ENCODE results near the gene RNF13.

The RNF13 gene

DNA sequence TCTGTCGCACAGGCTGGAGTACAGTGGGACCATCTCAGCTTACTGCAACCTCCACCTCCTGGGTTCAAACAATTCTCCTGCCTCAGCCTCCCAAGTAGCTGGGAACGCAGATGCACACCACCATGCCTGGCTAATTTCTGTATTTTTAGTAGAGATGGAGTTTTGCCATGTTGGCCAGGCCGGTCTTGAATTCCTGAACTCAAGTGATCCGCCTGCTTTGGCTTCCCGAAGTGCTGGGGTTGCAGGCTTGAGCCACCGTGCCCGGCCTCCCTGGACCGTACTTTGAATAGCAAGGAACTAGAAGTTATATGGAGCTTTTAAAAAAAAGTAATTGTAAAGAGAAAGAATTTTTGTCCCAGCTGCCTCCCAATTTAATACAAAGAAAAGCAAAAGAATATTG is 12.3 kb upstream of the RNF13 start:
- no peak for ATAC-seq

DNA sequence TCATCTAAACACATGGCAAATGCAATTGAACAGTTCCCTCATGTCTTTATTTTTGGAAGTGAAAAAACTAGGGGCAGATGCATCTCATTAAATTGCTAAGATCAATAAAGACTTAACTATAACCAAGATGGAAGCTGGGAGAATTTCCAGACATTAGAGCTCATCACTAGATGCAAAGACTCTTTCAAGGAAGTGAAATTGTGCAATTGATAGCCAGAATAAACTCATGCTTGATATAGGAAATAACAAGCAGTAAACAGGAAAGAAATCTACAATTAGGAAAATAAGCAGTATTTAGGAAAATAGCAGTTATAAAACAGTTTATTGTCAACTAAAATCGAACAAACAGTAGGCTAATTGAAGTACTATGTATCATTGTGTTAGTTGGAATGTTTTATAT is 11.8 kb upstream of the RNF13 start:
- no peak for ATAC-seq
- TF ChIP-seq PPARA (CRISPR knock-in tag; IDR thresholded peaks at IDR 0.05; ENCODE audit: borderline replicate concordance) (no peak), ZFP3 (CRISPR knock-in tag; IDR thresholded peaks at IDR 0.05) (no peak), OSR1 (CRISPR knock-in tag; IDR thresholded peaks at IDR 0.05) (no peak), ARNTL (CRISPR knock-in tag; IDR thresholded peaks at IDR 0.05; ENCODE audit: borderline replicate concordance, low read depth) (no peak)
- TF ChIP-seq, protein P1, sequence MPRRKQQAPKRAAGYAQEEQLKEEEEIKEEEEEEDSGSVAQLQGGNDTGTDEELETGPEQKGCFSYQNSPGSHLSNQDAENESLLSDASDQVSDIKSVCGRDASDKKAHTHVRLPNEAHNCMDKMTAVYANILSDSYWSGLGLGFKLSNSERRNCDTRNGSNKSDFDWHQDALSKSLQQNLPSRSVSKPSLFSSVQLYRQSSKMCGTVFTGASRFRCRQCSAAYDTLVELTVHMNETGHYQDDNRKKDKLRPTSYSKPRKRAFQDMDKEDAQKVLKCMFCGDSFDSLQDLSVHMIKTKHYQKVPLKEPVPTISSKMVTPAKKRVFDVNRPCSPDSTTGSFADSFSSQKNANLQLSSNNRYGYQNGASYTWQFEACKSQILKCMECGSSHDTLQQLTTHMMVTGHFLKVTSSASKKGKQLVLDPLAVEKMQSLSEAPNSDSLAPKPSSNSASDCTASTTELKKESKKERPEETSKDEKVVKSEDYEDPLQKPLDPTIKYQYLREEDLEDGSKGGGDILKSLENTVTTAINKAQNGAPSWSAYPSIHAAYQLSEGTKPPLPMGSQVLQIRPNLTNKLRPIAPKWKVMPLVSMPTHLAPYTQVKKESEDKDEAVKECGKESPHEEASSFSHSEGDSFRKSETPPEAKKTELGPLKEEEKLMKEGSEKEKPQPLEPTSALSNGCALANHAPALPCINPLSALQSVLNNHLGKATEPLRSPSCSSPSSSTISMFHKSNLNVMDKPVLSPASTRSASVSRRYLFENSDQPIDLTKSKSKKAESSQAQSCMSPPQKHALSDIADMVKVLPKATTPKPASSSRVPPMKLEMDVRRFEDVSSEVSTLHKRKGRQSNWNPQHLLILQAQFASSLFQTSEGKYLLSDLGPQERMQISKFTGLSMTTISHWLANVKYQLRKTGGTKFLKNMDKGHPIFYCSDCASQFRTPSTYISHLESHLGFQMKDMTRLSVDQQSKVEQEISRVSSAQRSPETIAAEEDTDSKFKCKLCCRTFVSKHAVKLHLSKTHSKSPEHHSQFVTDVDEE (CRISPR knock-in tag; IDR thresholded peaks at IDR 0.05): no peak
- TF ChIP-seq, protein P2, sequence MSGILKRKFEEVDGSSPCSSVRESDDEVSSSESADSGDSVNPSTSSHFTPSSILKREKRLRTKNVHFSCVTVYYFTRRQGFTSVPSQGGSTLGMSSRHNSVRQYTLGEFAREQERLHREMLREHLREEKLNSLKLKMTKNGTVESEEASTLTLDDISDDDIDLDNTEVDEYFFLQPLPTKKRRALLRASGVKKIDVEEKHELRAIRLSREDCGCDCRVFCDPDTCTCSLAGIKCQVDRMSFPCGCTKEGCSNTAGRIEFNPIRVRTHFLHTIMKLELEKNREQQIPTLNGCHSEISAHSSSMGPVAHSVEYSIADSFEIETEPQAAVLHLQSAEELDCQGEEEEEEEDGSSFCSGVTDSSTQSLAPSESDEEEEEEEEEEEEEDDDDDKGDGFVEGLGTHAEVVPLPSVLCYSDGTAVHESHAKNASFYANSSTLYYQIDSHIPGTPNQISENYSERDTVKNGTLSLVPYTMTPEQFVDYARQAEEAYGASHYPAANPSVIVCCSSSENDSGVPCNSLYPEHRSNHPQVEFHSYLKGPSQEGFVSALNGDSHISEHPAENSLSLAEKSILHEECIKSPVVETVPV (CRISPR knock-in tag; IDR thresholded peaks at IDR 0.05): no peak

More for the DNA sequence above, 12.3 kb upstream of the RNF13 start:
- TF ChIP-seq ESRRG (CRISPR knock-in tag; IDR thresholded peaks at IDR 0.05) (no peak), RARB (CRISPR knock-in tag; IDR thresholded peaks at IDR 0.05) (no peak), SNAI2 (CRISPR knock-in tag; IDR thresholded peaks at IDR 0.05) (no peak), ISL1 (CRISPR knock-in tag; IDR thresholded peaks at IDR 0.05) (no peak), ZFP30 (CRISPR knock-in tag; IDR thresholded peaks at IDR 0.05) (no peak), TCF4 (CRISPR knock-in tag; IDR thresholded peaks at IDR 0.05; ENCODE audit: borderline replicate concordance) (no peak)
- TF ChIP-seq, protein P1 (CRISPR knock-in tag; IDR thresholded peaks at IDR 0.05): no peak

DNA sequence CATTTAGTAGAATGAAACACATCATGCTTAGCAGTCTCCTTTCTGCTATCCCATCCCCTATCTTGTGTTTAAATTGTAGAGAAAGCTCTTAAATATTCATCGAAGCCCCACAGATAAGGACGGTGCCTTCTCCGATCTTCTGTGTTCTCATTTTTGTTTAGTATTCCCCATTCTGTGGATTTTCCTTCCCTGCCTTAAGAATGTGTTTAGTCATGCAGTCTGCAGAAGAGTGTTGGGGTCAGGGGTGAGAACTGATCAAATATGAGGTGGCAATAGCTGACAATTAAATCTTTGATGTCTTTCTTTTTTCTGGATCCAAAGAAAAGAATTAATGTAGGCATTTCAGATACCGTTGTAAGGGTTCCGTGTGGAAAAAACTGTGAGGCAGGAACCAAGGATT is 11.4 kb upstream of the RNF13 start:
- TF ChIP-seq ZC3H10 (CRISPR knock-in tag; IDR thresholded peaks at IDR 0.05) (no peak), TCF4 (CRISPR knock-in tag; IDR thresholded peaks at IDR 0.05; ENCODE audit: borderline replicate concordance) (no peak), RARB (CRISPR knock-in tag; IDR thresholded peaks at IDR 0.05) (no peak), ARNTL (CRISPR knock-in tag; IDR thresholded peaks at IDR 0.05; ENCODE audit: borderline replicate concordance, low read depth) (no peak)
- TF ChIP-seq, protein P1 (CRISPR knock-in tag; IDR thresholded peaks at IDR 0.05): no peak
- ATAC-seq: no peak

DNA sequence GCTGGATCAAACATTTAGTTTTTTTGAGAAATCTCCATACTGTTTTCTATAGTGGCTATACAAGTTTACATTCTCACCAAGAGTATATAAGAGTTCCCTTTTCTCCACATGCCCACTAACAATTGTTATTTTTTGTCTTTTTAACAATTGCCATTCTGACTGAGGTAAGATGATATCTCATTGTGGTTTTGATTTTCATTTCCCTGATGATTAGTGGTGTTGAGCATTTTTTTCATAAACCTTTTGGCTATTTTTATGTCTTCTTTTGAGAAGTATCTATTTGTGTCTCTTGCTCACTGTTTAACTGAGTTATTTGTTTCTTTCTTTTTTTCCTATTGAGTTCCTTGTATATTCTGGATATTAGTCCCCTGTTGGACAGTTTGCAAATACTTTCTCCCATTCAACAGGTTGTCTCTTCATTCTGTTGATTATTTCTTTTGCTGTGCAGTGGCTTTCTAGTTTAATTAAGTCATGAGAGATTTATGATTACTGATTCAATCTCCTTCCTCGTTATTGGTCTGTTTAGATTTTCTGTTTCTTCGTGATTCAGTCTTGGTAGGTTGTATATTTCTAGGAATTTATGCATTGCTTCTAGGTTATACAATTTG is 6.7 kb upstream of the RNF13 start:
- no peak for ATAC-seq
- TF ChIP-seq, protein P3, sequence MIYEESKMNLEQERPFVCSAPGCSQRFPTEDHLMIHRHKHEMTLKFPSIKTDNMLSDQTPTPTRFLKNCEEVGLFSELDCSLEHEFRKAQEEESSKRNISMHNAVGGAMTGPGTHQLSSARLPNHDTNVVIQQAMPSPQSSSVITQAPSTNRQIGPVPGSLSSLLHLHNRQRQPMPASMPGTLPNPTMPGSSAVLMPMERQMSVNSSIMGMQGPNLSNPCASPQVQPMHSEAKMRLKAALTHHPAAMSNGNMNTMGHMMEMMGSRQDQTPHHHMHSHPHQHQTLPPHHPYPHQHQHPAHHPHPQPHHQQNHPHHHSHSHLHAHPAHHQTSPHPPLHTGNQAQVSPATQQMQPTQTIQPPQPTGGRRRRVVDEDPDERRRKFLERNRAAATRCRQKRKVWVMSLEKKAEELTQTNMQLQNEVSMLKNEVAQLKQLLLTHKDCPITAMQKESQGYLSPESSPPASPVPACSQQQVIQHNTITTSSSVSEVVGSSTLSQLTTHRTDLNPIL (CRISPR knock-in tag; IDR thresholded peaks at IDR 0.05; ENCODE audit: low read depth): no peak
- TF ChIP-seq, protein P4, sequence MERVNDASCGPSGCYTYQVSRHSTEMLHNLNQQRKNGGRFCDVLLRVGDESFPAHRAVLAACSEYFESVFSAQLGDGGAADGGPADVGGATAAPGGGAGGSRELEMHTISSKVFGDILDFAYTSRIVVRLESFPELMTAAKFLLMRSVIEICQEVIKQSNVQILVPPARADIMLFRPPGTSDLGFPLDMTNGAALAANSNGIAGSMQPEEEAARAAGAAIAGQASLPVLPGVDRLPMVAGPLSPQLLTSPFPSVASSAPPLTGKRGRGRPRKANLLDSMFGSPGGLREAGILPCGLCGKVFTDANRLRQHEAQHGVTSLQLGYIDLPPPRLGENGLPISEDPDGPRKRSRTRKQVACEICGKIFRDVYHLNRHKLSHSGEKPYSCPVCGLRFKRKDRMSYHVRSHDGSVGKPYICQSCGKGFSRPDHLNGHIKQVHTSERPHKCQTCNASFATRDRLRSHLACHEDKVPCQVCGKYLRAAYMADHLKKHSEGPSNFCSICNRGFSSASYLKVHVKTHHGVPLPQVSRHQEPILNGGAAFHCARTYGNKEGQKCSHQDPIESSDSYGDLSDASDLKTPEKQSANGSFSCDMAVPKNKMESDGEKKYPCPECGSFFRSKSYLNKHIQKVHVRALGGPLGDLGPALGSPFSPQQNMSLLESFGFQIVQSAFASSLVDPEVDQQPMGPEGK (CRISPR knock-in tag; IDR thresholded peaks at IDR 0.05; ENCODE audit: borderline replicate concordance): no peak
- TF ChIP-seq SNAI2 (CRISPR knock-in tag; IDR thresholded peaks at IDR 0.05) (no peak), ZNF8 (CRISPR knock-in tag; IDR thresholded peaks at IDR 0.05) (no peak), TCF4 (CRISPR knock-in tag; IDR thresholded peaks at IDR 0.05; ENCODE audit: borderline replicate concordance) (no peak), ZFP3 (CRISPR knock-in tag; IDR thresholded peaks at IDR 0.05) (no peak), RARB (CRISPR knock-in tag; IDR thresholded peaks at IDR 0.05) (no peak), TOX (CRISPR knock-in tag; IDR thresholded peaks at IDR 0.05; ENCODE audit: borderline replicate concordance) (no peak), ARNTL (CRISPR knock-in tag; IDR thresholded peaks at IDR 0.05; ENCODE audit: borderline replicate concordance, low read depth) (no peak), ZC3H10 (CRISPR knock-in tag; IDR thresholded peaks at IDR 0.05) (no peak), ZFP30 (CRISPR knock-in tag; IDR thresholded peaks at IDR 0.05) (no peak)
- TF ChIP-seq, protein P1 (CRISPR knock-in tag; IDR thresholded peaks at IDR 0.05): no peak

All from SK-N-SH treated with all-trans-retinoic acid at 6 μM for 48 hours (cell line).